MM.1S (cell line): Measurements from ENCODE around the gene PCSK4.

ENCODE experiments used
- DNase-seq: peaks from one replicate; pipeline ENCODE4 v3.0.0-alpha.2; 2015
- H2AFZ ChIP-seq: fragments of 300-600 bp; sonication (generic); 2 replicates; pipeline ENCODE4 v1.6.0; 2016; ENCODE audit warnings: antibody characterized with exemption, low read length
- H3F3A ChIP-seq: fragments of 300-600 bp; sonication (generic); 2 replicates; pipeline ENCODE4 v1.6.1; 2016; ENCODE audit warnings: mild to moderate bottlenecking, antibody characterized with exemption, low read length, moderate library complexity, mixed read lengths; ENCODE audit not compliant: insufficient read depth
- H3K27ac ChIP-seq: fragments of 300-600 bp; sonication (generic); 2 replicates; pipeline ENCODE4 v1.5.1; 2016; ENCODE audit warnings: mild to moderate bottlenecking, low read length
- H3K27me3 ChIP-seq: fragments of 300-600 bp; sonication (generic); replicated peaks from 2 replicates; pipeline ENCODE4 v1.6.0; 2016; ENCODE audit warnings: low read length; ENCODE audit not compliant: insufficient read depth
- H3K36me3 ChIP-seq: fragments of 300-600 bp; sonication (generic); replicated peaks from 2 replicates; pipeline ENCODE4 v1.6.1; 2016; ENCODE audit warnings: mild to moderate bottlenecking, low read length, mixed read lengths; ENCODE audit not compliant: insufficient read depth
- H3K4me1 ChIP-seq: fragments of 300-600 bp; sonication (generic); 2 replicates; pipeline ENCODE4 v1.6.1; 2016; ENCODE audit warnings: low read length, mixed read lengths
- H3K4me2 ChIP-seq: fragments of 300-600 bp; sonication (generic); 2 replicates; pipeline ENCODE4 v1.6.0; 2016; ENCODE audit warnings: low read depth, low read length
- H3K4me3 ChIP-seq: fragments of 300-600 bp; sonication (generic); 2 replicates; pipeline ENCODE4 v1.5.1; 2016; ENCODE audit warnings: low read length, mixed read lengths
- H3K79me2 ChIP-seq: fragments of 300-600 bp; sonication (generic); 2 replicates; pipeline ENCODE4 v1.6.1; 2016; ENCODE audit warnings: mixed run types, low read length, mixed read lengths
- H3K9ac ChIP-seq: fragments of 300-600 bp; sonication (generic); 2 replicates; pipeline ENCODE4 v1.6.1; 2016; ENCODE audit warnings: low read length, mixed read lengths
- H3K9me2 ChIP-seq: fragments of 300-600 bp; sonication (generic); replicated peaks from 2 replicates; pipeline ENCODE4 v1.6.1; 2016; ENCODE audit warnings: mild to moderate bottlenecking, low read length, mixed read lengths; ENCODE audit not compliant: insufficient read depth
- H3K9me3 ChIP-seq: fragments of 300-600 bp; sonication (generic); replicated peaks from 2 replicates; pipeline ENCODE4 v1.6.1; 2016; ENCODE audit warnings: mild to moderate bottlenecking, low read length, mixed read lengths; ENCODE audit not compliant: insufficient read depth
- H4K20me1 ChIP-seq: fragments of 300-600 bp; sonication (generic); 2 replicates; pipeline ENCODE4 v1.6.1; 2016; ENCODE audit warnings: mild to moderate bottlenecking, low read length, moderate library complexity, mixed read lengths; ENCODE audit not compliant: insufficient read depth
- EZH2 ChIP-seq: fragments of 300-600 bp; sonication (generic); optimal IDR thresholded peaks from 2 replicates; pipeline ENCODE3; 2017; ENCODE audit warnings: low read depth, mild to moderate bottlenecking, antibody characterized with exemption, low read length, mixed read lengths
- EZH2phosphoT487 ChIP-seq: fragments of 300-600 bp; sonication (generic); IDR thresholded peaks from 2 replicates; pipeline ENCODE4 v1.6.1; 2018; ENCODE audit warnings: antibody characterized with exemption, low read length
- TF ChIP-seq, protein P1 (sequence below): fragments of 300-600 bp; sonication (generic); IDR thresholded peaks from 2 replicates; pipeline ENCODE4 v1.5.1; 2016; ENCODE audit warnings: antibody characterized with exemption, low read length, mixed read lengths

The PCSK4 gene

DNA sequence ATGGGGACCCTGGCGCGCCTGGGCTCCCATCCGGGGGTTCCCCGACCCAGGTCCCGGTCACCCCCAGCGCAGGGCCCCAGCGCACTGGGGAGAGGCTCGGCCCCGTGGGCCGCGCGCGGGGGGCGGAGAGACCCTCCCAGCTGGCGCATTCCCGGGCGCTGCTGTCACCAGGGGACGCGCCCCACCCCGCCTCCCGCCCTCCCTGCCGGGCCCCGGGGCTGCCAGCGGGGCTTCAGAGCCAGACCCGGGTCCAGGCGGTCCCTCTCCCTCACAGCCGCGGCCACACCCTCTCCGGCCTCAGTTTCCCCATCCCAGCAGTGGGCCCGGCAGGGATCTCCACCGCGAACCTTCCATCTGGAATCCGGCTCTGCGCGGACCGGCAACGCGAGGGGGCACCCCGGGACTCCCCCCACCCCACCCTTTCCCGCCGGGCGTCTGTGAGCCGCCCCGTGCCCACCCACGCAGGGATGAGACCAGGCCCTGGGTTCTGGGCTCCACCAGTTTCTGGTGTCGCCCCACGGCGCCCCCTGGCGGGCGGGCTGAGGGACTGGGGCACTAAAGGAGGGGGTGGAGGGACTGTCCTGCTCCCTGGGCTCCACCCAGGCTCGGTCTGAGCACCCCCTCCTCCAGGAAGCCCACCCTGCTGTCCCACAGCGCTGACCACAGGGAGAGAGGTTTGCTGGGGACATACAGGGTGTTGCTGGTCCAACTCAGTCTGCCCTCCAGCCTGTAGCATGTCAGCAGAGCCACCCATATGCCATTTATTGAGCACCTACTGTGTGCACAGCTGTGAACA lies 23.5 kb upstream of the PCSK4 start:
- Histone ChIP-seq H3K79me2 (no peaks in the 10 kb centered on the region), H3K27ac (no peak overlapping the region), H3K36me3 (no peaks in the 10 kb centered on the region), H2AFZ (peak overlapping the region; percentile 90), H3K4me1 (peaks cover 2% of the 10 kb centered on the region; the same call in 1 of the 2 replicates), H3K4me3 (peak overlapping the region; percentile 70), H3K27me3 (peaks cover 68% of the 10 kb centered on the region), H3K4me2 (peak overlapping the region; percentile 99), H3K9me2 (no peaks in the 10 kb centered on the region), H3K9me3 (no peaks in the 10 kb centered on the region), H4K20me1 (no peaks in the 10 kb centered on the region), H3K9ac (peak overlapping the region; percentile 37; the same call in 1 of the 2 replicates), H3F3A (no peaks in the 10 kb centered on the region)
- TF ChIP-seq EZH2: no peak
- TF ChIP-seq, protein P1, sequence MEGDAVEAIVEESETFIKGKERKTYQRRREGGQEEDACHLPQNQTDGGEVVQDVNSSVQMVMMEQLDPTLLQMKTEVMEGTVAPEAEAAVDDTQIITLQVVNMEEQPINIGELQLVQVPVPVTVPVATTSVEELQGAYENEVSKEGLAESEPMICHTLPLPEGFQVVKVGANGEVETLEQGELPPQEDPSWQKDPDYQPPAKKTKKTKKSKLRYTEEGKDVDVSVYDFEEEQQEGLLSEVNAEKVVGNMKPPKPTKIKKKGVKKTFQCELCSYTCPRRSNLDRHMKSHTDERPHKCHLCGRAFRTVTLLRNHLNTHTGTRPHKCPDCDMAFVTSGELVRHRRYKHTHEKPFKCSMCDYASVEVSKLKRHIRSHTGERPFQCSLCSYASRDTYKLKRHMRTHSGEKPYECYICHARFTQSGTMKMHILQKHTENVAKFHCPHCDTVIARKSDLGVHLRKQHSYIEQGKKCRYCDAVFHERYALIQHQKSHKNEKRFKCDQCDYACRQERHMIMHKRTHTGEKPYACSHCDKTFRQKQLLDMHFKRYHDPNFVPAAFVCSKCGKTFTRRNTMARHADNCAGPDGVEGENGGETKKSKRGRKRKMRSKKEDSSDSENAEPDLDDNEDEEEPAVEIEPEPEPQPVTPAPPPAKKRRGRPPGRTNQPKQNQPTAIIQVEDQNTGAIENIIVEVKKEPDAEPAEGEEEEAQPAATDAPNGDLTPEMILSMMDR: peak; percentile 87
- peak; percentile 64 for DNase-seq

GRCh38 chr19:1512671-1513498 lies 22.7 kb upstream of the PCSK4 start, which contains the start of gene ADAMTSL5:
TSS of gene ADAMTSL5 (minus strand) at chr19:1513019. CDS start at chr19:1510943, 2,076 bp downstream.
- Histone ChIP-seq H3K9me3 (no peaks in the 10 kb centered on the region), H3K4me2 (peak within 1 kb of the TSS; percentile 99), H3K27ac (no peak within 1 kb of the TSS), H3K4me1 (peaks cover 2% of the 10 kb centered on the region; the same call in 1 of the 2 replicates), H4K20me1 (no peaks in the 10 kb centered on the region), H3K27me3 (peaks cover 66% of the 10 kb centered on the region), H2AFZ (peak within 1 kb of the TSS; percentile 90), H3K4me3 (peak within 1 kb of the TSS; percentile 70), H3F3A (no peaks in the 10 kb centered on the region), H3K36me3 (no peaks in the 10 kb centered on the region), H3K9ac (peak within 1 kb of the TSS; percentile 37; the same call in 1 of the 2 replicates), H3K9me2 (no peaks in the 10 kb centered on the region), H3K79me2 (no peaks in the 10 kb centered on the region)
- DNase-seq: peak; percentile 72
- TF ChIP-seq, protein P1: no peak
- TF ChIP-seq EZH2: no peak
- TF ChIP-seq EZH2phosphoT487: no peak

DNA sequence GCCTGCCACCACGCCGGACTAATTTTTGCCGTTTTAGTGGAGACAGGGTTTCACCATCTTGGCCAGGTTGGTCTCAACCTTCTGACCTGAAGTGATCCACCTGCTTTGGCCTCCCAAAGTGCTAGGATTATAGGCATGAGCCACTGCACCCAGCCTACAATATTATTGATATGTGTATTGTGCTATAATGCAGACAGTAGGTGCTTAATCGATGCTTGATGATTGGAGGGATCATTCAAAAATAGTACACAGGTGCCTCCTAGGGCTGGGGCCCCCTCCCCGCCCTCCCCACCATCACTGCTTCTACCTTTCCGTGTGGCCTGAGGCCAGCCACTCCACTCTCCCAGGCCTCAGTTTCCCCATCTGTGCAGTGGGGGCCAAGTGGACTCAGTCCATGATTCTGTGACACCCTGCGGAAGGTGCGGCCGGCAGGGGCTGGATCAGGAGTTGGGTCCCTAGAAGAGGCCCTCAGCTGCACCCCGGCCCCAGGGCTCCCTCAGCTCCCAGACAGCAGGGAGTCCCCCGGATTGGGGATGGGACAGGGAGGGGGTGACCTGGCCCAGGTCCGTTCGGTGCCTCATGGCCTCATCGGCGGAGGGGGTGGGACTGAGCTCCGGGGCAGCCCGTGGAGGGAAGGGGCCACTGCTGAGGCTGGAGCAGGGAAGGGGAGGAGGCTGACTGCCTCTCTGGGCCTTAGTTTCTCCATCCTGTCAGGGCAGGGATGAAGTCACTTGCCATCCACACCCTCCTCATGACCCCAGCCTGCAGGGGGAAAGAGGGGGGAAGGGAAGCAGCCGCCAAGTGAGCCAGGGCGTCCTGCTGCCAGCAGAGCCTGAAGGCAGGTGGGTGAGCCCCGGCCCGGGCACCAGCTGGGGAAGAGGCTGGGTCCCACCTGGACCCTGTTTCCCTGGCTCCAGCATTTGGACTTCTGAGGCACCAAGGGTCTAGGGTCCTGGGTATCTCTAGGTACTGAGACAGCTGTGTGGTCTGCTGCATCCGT lies 21.5 kb upstream of the PCSK4 start:
- H3K4me2 ChIP-seq: no peak overlapping the region
- peaks cover 62% of the 10 kb centered on the region for H3K27me3 ChIP-seq
- no peaks in the 10 kb centered on the region for H3K36me3 ChIP-seq
- peaks cover 2% of the 10 kb centered on the region; the same call in 1 of the 2 replicates for H3K4me1 ChIP-seq
- no peak for TF ChIP-seq EZH2phosphoT487
- TF ChIP-seq, protein P1: no peak
- TF ChIP-seq EZH2: no peak
- DNase-seq: no peak
- H3K27ac ChIP-seq: no peak overlapping the region
- H3K9ac ChIP-seq: no peak overlapping the region
- no peaks in the 10 kb centered on the region for H3K9me2 ChIP-seq
- no peaks in the 10 kb centered on the region for H3K9me3 ChIP-seq
- no peak overlapping the region for H2AFZ ChIP-seq
- H3F3A ChIP-seq: no peaks in the 10 kb centered on the region
- H3K4me3 ChIP-seq: no peak overlapping the region
- no peaks in the 10 kb centered on the region for H4K20me1 ChIP-seq
- H3K79me2 ChIP-seq: no peaks in the 10 kb centered on the region
